PFSK-1 (cell line): ENCODE results near the gene KDM2B.

Experiments
- FOXP2 ChIP-seq: optimal IDR thresholded peaks from 2 replicates; pipeline ENCODE3; 2011; ENCODE audit warnings: borderline replicate concordance, control low read depth, inconsistent platforms; ENCODE audit not compliant: insufficient read depth; ENCODE audit errors: extremely low read length, extremely low read depth
- POLR2AphosphoS5 ChIP-seq: IDR thresholded peaks from 2 replicates; pipeline ENCODE4 v1.6.1; 2012; ENCODE audit warnings: low read depth, mild to moderate bottlenecking, control low read depth, low read length, moderate library complexity
- REST ChIP-seq, 2 experiments: IDR thresholded peaks; 2 replicates each; pipeline versions ENCODE4 v1.6.1 to v1.8.0; 2011 to 2012; ENCODE audit warnings: low read depth in 2 of 2, low read length in 2 of 2, control low read depth in 1 of 2, inconsistent platforms in 1 of 2, mild to moderate bottlenecking in 1 of 2, moderate library complexity in 1 of 2; ENCODE audit not compliant: insufficient read depth in 1 of 2
- SIN3A ChIP-seq: IDR thresholded peaks from 2 replicates; pipeline ENCODE4 v1.6.1; 2012; ENCODE audit warnings: mild to moderate bottlenecking, low read length, moderate library complexity, borderline replicate concordance; ENCODE audit not compliant: insufficient read depth
- TAF1 ChIP-seq: IDR thresholded peaks from 2 replicates; pipeline ENCODE4 v1.6.1; 2012; ENCODE audit warnings: low read length, control low read depth, borderline replicate concordance; ENCODE audit not compliant: insufficient read depth

KDM2B gene

GRCh38 chr12:121550974-121551634 lies 29.7 kb downstream of the KDM2B start:
- TF ChIP-seq TAF1 (no peak), REST (IDR thresholded peaks at IDR 0.05; ENCODE audit: insufficient read depth in 1 of 2, low read depth in 2 of 2, low read length in 2 of 2) (no peak), POLR2AphosphoS5 (no peak), FOXP2 (no peak), SIN3A (no peak)

GRCh38 chr12:121549075-121549474 lies 31.7 kb downstream of the KDM2B start:
- TF ChIP-seq FOXP2 (no peak), POLR2AphosphoS5 (no peak), TAF1 (no peak), REST (IDR thresholded peaks at IDR 0.05; ENCODE audit: insufficient read depth in 1 of 2, low read depth in 2 of 2, low read length in 2 of 2) (no peak), SIN3A (no peak)

- TF ChIP-seq POLR2AphosphoS5: no peak
- TF ChIP-seq SIN3A: no peak
- TF ChIP-seq FOXP2: no peak
- no peak for TF ChIP-seq TAF1
- TF ChIP-seq REST (IDR thresholded peaks at IDR 0.05; ENCODE audit: insufficient read depth in 1 of 2, low read depth in 2 of 2, low read length in 2 of 2): no peak
These were observed 35.3 kb downstream of the KDM2B start for GRCh38 chr12:121545480-121545879.

- TF ChIP-seq TAF1 (no peak), SIN3A (no peak), REST (IDR thresholded peaks at IDR 0.05; ENCODE audit: insufficient read depth in 1 of 2, low read depth in 2 of 2, low read length in 2 of 2) (no peak), FOXP2 (no peak), POLR2AphosphoS5 (no peak)
These were observed 37.0 kb downstream of the KDM2B start for GRCh38 chr12:121543786-121544185.
